ENCODE data around the gene CRHR2. TPM values are rescaled to one million over a fixed set of nuclear protein-coding genes. Genes with fewer than 3 reads are reported as not detected.

Gene CRHR2
- total and polyA plus RNA-seq, 2 donors (not counting 1 experiment from before 2014, with no cell fraction given), result not detected

GRCh38 chr7:30618961-30619360 is 63.3 kb downstream of the CRHR2 start:
- Histone ChIP-seq H3K4me1 (ENCODE audit: control insufficient read depth, extremely low read depth, insufficient read depth, low read length) (no peaks in the 10 kb centered on the region), H3K4me3 (replicated peaks in 1 of 4; ENCODE audit: control extremely low read depth in 1 of 4, insufficient read depth in 1 of 4, low read depth in 3 of 4, low read length in 4 of 4) (no peak overlapping the region), H2AFZ (ENCODE audit: low read length) (no peak overlapping the region), H3K27ac (ENCODE audit: insufficient read depth, low read length) (no peak overlapping the region), H4K20me1 (ENCODE audit: control insufficient read depth, extremely low read depth, insufficient read depth, low read length) (peaks cover under 1% of the 10 kb centered on the region), H3K79me2 (ENCODE audit: control insufficient read depth, insufficient read depth, low read length) (peaks cover 16% of the 10 kb centered on the region), H3K36me3 (ENCODE audit: control insufficient read depth, insufficient read depth, low read length) (peaks cover 19% of the 10 kb centered on the region), H3K4me2 (ENCODE audit: extremely low read depth, insufficient read depth, low read length) (no peak overlapping the region), H3K9ac (ENCODE audit: insufficient read depth, low read length) (no peak overlapping the region), H3K27me3 (ENCODE audit: control insufficient read depth, insufficient read depth, low read length) (no peaks in the 10 kb centered on the region), H3K9me3 (ENCODE audit: control insufficient read depth, insufficient read depth, low read depth, low read length) (no peaks in the 10 kb centered on the region)
- TF ChIP-seq CTCF (conservative IDR thresholded peaks at IDR 0.05 in 1 of 2, IDR thresholded peaks at IDR 0.05 in 1 of 2; ENCODE audit: low read depth in 1 of 2, low read length in 2 of 2) (no peak), EZH2 (IDR thresholded peaks at IDR 0.05; ENCODE audit: low read length, missing control alignments) (no peak)
- DNase-seq (ENCODE audit: low read depth in 2 of 2), result no peak

GRCh38 chr7:30618080-30618676 is 64.1 kb downstream of the CRHR2 start:
- H3K9ac ChIP-seq (ENCODE audit: insufficient read depth, low read length), result no peak overlapping the region
- peaks cover 23% of the 10 kb centered on the region for H3K79me2 ChIP-seq (ENCODE audit: control insufficient read depth, insufficient read depth, low read length)
- no peak overlapping the region for H2AFZ ChIP-seq (ENCODE audit: low read length)
- peaks cover 19% of the 10 kb centered on the region for H3K36me3 ChIP-seq (ENCODE audit: control insufficient read depth, insufficient read depth, low read length)
- no peaks in the 10 kb centered on the region for H3K4me1 ChIP-seq (ENCODE audit: control insufficient read depth, extremely low read depth, insufficient read depth, low read length)
- DNase-seq (ENCODE audit: low read depth in 2 of 2), result no peak
- TF ChIP-seq CTCF (conservative IDR thresholded peaks at IDR 0.05 in 1 of 2, IDR thresholded peaks at IDR 0.05 in 1 of 2; ENCODE audit: low read depth in 1 of 2, low read length in 2 of 2), result no peak
- no peak for TF ChIP-seq EZH2 (IDR thresholded peaks at IDR 0.05; ENCODE audit: low read length, missing control alignments)
- H3K4me2 ChIP-seq (ENCODE audit: extremely low read depth, insufficient read depth, low read length), result no peak overlapping the region
- H3K27ac ChIP-seq (ENCODE audit: insufficient read depth, low read length), result no peak overlapping the region
- no peaks in the 10 kb centered on the region for H3K9me3 ChIP-seq (ENCODE audit: control insufficient read depth, insufficient read depth, low read depth, low read length)
- H3K27me3 ChIP-seq (ENCODE audit: control insufficient read depth, insufficient read depth, low read length), result no peaks in the 10 kb centered on the region
- H3K4me3 ChIP-seq (replicated peaks in 1 of 4; ENCODE audit: control extremely low read depth in 1 of 4, insufficient read depth in 1 of 4, low read depth in 3 of 4, low read length in 4 of 4), result no peak overlapping the region
- H4K20me1 ChIP-seq (ENCODE audit: control insufficient read depth, extremely low read depth, insufficient read depth, low read length), result peaks cover 1% of the 10 kb centered on the region

GRCh38 chr7:30617359-30617758 is 64.9 kb downstream of the CRHR2 start:
- Histone ChIP-seq H3K27me3 (ENCODE audit: control insufficient read depth, insufficient read depth, low read length) (no peaks in the 10 kb centered on the region), H3K9me3 (ENCODE audit: control insufficient read depth, insufficient read depth, low read depth, low read length) (no peaks in the 10 kb centered on the region), H3K36me3 (ENCODE audit: control insufficient read depth, insufficient read depth, low read length) (peaks cover 21% of the 10 kb centered on the region), H3K9ac (ENCODE audit: insufficient read depth, low read length) (no peak overlapping the region), H3K4me3 (replicated peaks in 1 of 4; ENCODE audit: control extremely low read depth in 1 of 4, insufficient read depth in 1 of 4, low read depth in 3 of 4, low read length in 4 of 4) (no peak overlapping the region), H3K4me2 (ENCODE audit: extremely low read depth, insufficient read depth, low read length) (no peak overlapping the region), H4K20me1 (ENCODE audit: control insufficient read depth, extremely low read depth, insufficient read depth, low read length) (peaks cover 1% of the 10 kb centered on the region), H2AFZ (ENCODE audit: low read length) (no peak overlapping the region), H3K79me2 (ENCODE audit: control insufficient read depth, insufficient read depth, low read length) (peaks cover 28% of the 10 kb centered on the region), H3K4me1 (ENCODE audit: control insufficient read depth, extremely low read depth, insufficient read depth, low read length) (no peaks in the 10 kb centered on the region), H3K27ac (ENCODE audit: insufficient read depth, low read length) (no peak overlapping the region)
- no peak for DNase-seq (ENCODE audit: low read depth in 2 of 2)
- TF ChIP-seq CTCF (conservative IDR thresholded peaks at IDR 0.05 in 1 of 2, IDR thresholded peaks at IDR 0.05 in 1 of 2; ENCODE audit: low read depth in 1 of 2, low read length in 2 of 2) (no peak), EZH2 (IDR thresholded peaks at IDR 0.05; ENCODE audit: low read length, missing control alignments) (no peak)

Data from fibroblast of lung (primary cell).